GM19099 (cell line): ENCODE results near the gene GTF2H2C_2.
"Not testable (repeated sequence)": the region's sequence is repeated elsewhere in the genome, so short reads cannot be mapped to it uniquely, and the experiment has no call there.

Experiments
- POLR2A ChIP-seq: IDR thresholded peaks from 3 replicates; pipeline ENCODE4 v1.6.1; 2011; ENCODE audit warnings: low read depth; ENCODE audit not compliant: insufficient read length; ENCODE audit errors: extremely low read depth

Gene GTF2H2C_2

GRCh38 chr5:70415117-70415516, at the start of gene GTF2H2C_2:
TSS of gene GTF2H2C_2 (plus strand) at chr5:70415368.
- TF ChIP-seq POLR2A = not testable (repeated sequence)
